Kidney epithelial cell (primary cell): Measurements from ENCODE around the gene GAS7. TPM values are rescaled to one million over a fixed set of nuclear protein-coding genes. Genes with fewer than 3 reads are reported as not detected.

Experiments used
- DNase-seq: peaks from one replicate; pipeline ENCODE4 v3.0.0-alpha.2; 2010; ENCODE audit warnings: low read depth
- H3K27me3 ChIP-seq: 2 replicates; pipeline ENCODE4 v1.6.0; 2011; ENCODE audit warnings: low read length; ENCODE audit not compliant: control insufficient read depth, insufficient read depth
- H3K36me3 ChIP-seq: 2 replicates; pipeline ENCODE4 v1.5.1; 2011; ENCODE audit warnings: low read length; ENCODE audit not compliant: control insufficient read depth, insufficient read depth
- H3K4me3 ChIP-seq: 2 replicates; pipeline ENCODE4 v1.5.1; 2011; ENCODE audit warnings: low read depth, mild to moderate bottlenecking, control low read depth, low read length
- CTCF ChIP-seq: IDR thresholded peaks from 2 replicates; pipeline ENCODE4 v1.5.1; 2011; ENCODE audit warnings: mild to moderate bottlenecking, moderate library complexity, low read length, control low read depth, inconsistent platforms; ENCODE audit not compliant: insufficient read depth, poor library complexity, severe bottlenecking
- total RNA-seq: library from RNA; depleted of rRNA; stranded (reverse); fragments of >200 nt; gene quantifications from 2 replicates; pipeline ENCODE4 v1.2.3, GENCODE V29; 2015

Gene GAS7
- total RNA-seq, 1 donor from 2014 or later = 3.6 TPM

- Histone ChIP-seq H3K4me3 (no peak overlapping the region), H3K27me3 (no peaks in the 10 kb centered on the region), H3K36me3 (no peaks in the 10 kb centered on the region)
- TF ChIP-seq CTCF = no peak
- DNase-seq = no peak
These were observed 125.6 kb downstream of the GAS7 start for GRCh38 chr17:10072556-10073425.

DNA sequence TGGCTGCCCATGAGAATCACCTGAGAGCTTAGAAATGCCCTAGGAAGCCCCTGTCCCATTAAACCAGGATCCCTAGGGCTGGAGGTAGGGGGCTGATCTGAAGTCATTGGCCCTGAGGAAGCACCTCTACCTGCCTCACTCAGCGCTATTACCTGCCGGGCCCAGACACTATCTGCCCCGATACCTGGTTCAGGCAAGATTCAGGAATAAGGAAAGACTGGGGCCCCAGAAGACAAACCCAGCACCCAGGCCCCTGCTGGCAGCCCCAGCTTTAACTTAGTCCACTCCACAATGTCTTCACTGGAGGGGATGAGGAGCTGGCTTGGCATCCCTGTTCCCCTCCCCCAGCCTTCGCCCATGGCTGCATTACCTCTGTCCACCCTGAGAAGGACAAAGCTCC is 126.3 kb downstream of the GAS7 start:
- Histone ChIP-seq H3K4me3 (no peak overlapping the region), H3K36me3 (no peaks in the 10 kb centered on the region), H3K27me3 (no peaks in the 10 kb centered on the region)
- no peak for DNase-seq
- TF ChIP-seq CTCF = no peak

- no peak for TF ChIP-seq CTCF
- no peak for DNase-seq
- no peaks in the 10 kb centered on the region for H3K27me3 ChIP-seq
- H3K36me3 ChIP-seq = no peaks in the 10 kb centered on the region
- H3K4me3 ChIP-seq = no peak overlapping the region
These were observed 127.3 kb downstream of the GAS7 start for GRCh38 chr17:10071141-10071540.

DNA sequence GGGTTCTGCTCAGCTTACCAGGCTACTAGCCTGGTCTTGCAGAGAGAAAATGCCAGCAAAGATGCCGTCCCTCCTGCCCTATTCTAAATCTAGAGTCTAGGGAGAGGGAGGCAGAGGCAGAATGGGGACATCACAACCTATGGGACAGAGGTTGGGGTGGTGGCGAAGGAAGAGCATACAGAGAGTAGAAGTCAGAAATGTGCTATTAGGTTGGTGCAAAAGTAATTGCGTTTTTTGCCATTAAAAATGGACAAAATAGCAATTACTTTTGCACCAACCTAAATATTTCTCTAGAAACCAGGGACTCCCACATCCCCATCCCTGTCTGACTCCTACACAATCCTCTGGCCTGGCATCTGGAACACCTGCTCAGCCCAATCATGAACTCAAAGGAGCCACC is 127.7 kb downstream of the GAS7 start:
- DNase-seq = no peak
- Histone ChIP-seq H3K36me3 (no peaks in the 10 kb centered on the region), H3K27me3 (no peaks in the 10 kb centered on the region), H3K4me3 (no peak overlapping the region)
- TF ChIP-seq CTCF = no peak

DNA sequence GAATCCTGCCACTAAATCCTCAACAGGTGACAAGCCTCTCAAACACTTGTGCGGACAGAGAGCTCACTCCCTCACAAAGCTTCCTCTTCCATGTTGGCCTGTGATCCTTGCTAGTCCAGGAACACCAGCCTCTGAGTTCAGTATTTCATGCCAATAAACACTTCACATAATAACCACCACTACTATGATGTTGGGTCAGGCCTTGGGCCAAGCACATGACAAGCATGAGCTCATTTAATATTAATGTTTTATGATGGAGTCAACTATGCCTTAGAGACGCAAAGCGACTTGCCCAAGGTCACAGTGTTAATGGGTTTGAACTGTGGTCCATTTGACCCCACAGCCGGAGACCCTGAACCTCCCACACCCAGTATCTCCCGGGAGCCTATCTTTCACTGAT is 129.1 kb downstream of the GAS7 start:
- H3K27me3 ChIP-seq = no peaks in the 10 kb centered on the region
- DNase-seq = no peak
- no peak overlapping the region for H3K4me3 ChIP-seq
- TF ChIP-seq CTCF = no peak
- H3K36me3 ChIP-seq = no peaks in the 10 kb centered on the region

DNA sequence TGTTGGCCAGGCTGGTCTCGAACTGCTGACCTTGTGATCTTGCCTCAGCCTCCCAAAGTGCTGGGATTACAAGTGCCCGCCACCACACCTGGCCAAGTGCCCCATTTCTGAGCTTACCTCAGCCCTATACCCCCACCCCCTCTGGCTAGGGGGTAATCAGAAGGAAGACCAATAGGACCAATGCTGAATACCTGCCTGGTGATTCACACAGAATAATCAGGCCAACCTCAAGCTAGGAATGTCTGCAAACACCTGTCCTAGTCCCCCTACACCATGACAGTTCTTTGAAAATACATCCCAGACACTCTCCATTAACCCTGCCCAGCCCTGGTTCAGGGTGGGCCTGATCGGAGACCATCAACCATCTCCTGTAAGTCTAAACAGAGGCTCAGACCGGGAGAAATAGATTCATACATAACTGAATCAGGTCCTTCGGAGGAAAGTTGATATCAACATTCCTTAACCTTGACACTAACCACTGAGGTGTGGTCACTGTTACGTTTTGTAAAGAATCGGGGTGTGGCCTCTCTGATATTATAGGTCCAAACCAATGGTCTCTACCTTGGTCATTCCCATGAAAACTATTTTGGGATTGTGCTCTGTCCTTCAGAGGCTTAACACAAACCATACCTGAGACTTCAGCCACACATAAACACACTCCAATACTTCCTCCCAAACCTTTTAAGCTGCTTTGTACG is 130.8 kb downstream of the GAS7 start:
- Histone ChIP-seq H3K36me3 (no peaks in the 10 kb centered on the region), H3K4me3 (no peak overlapping the region), H3K27me3 (no peaks in the 10 kb centered on the region)
- no peak for TF ChIP-seq CTCF
- no peak for DNase-seq
